ENCODE results near the gene SOST. TPM values are rescaled to one million over a fixed set of nuclear protein-coding genes. Genes with fewer than 3 reads are reported as not detected.
A peak's percentile ranks its signal among the peaks of the same experiment; 100 is the strongest.

Gene SOST
- total RNA-seq, 1 donor from 2014 or later = not detected

- DNase-seq (ENCODE audit: low read depth in 2 of 2) = no peak
Observed at GRCh38 chr17:43774304-43775250, 16.0 kb upstream of the SOST start.

- DNase-seq (ENCODE audit: low read depth in 2 of 2) = no peak
Observed at GRCh38 chr17:43772877-43773648, 14.5 kb upstream of the SOST start.

GRCh38 chr17:43771463-43771862, 12.9 kb upstream of the SOST start:
- no peak for DNase-seq (ENCODE audit: low read depth in 2 of 2)

GRCh38 chr17:43770957-43771356, 12.4 kb upstream of the SOST start:
- no peak for DNase-seq (ENCODE audit: low read depth in 2 of 2)

GRCh38 chr17:43769859-43770258, 11.3 kb upstream of the SOST start:
- no peak for DNase-seq (ENCODE audit: low read depth in 2 of 2)

- no peak for DNase-seq (ENCODE audit: low read depth in 2 of 2)
Observed at GRCh38 chr17:43769426-43769825, 10.8 kb upstream of the SOST start.

GRCh38 chr17:43768943-43769342, 10.4 kb upstream of the SOST start:
- no peak for DNase-seq (ENCODE audit: low read depth in 2 of 2)

GRCh38 chr17:43768382-43768781, 9.8 kb upstream of the SOST start:
- peak in 1 of 2 donors; percentile 19 for DNase-seq (ENCODE audit: low read depth in 2 of 2)

GRCh38 chr17:43767713-43768059, 9.1 kb upstream of the SOST start:
- no peak for DNase-seq (ENCODE audit: low read depth in 2 of 2)

- no peak for DNase-seq (ENCODE audit: low read depth in 2 of 2)
Observed at GRCh38 chr17:43767053-43767712, 8.6 kb upstream of the SOST start.

- peak; percentile 39 to 72 for DNase-seq (ENCODE audit: low read depth in 2 of 2)
Observed at GRCh38 chr17:43766413-43767052, 7.9 kb upstream of the SOST start.

GRCh38 chr17:43760254-43760852, 1.8 kb upstream of the SOST start:
- peak; percentile 92 for DNase-seq (ENCODE audit: low read depth in 2 of 2)

GRCh38 chr17:43759836-43760235, 1.2 kb upstream of the SOST start:
- DNase-seq (ENCODE audit: low read depth in 2 of 2) = no peak

- no peak for DNase-seq (ENCODE audit: low read depth in 2 of 2)
Observed at GRCh38 chr17:43758086-43758485, 505 bp downstream of the SOST start.

GRCh38 chr17:43757171-43757660, 1.4 kb downstream of the SOST start:
- no peak for DNase-seq (ENCODE audit: low read depth in 2 of 2)

- DNase-seq (ENCODE audit: low read depth in 2 of 2) = no peak
Observed at GRCh38 chr17:43756201-43756600, 2.4 kb downstream of the SOST start.

GRCh38 chr17:43755389-43755875, 3.2 kb downstream of the SOST start:
- peak; percentile 34 to 51 for DNase-seq (ENCODE audit: low read depth in 2 of 2)

- DNase-seq (ENCODE audit: low read depth in 2 of 2) = no peak
Observed at GRCh38 chr17:43754947-43755346, 3.6 kb downstream of the SOST start.

- DNase-seq (ENCODE audit: low read depth in 2 of 2) = peak in 1 of 2 donors; percentile 41
Observed at GRCh38 chr17:43753493-43754129, 5.0 kb downstream of the SOST start.

- DNase-seq (ENCODE audit: low read depth in 2 of 2) = no peak
Observed at GRCh38 chr17:43750153-43750552, 8.4 kb downstream of the SOST start.

Measured in lung microvascular endothelial cell (primary cell).